GM12872 (cell line): Measurements from ENCODE around the gene CLEC3B.

Source experiments
- TF ChIP-seq, protein P1 (sequence below): IDR thresholded peaks from 3 replicates; pipeline ENCODE4 v1.5.1; 2011; ENCODE audit warnings: low read depth, mild to moderate bottlenecking, low read length, moderate library complexity; ENCODE audit not compliant: insufficient read depth

CLEC3B gene

GRCh38 chr3:45055032-45055410, 28.9 kb downstream of the CLEC3B start:
- TF ChIP-seq, protein P1, sequence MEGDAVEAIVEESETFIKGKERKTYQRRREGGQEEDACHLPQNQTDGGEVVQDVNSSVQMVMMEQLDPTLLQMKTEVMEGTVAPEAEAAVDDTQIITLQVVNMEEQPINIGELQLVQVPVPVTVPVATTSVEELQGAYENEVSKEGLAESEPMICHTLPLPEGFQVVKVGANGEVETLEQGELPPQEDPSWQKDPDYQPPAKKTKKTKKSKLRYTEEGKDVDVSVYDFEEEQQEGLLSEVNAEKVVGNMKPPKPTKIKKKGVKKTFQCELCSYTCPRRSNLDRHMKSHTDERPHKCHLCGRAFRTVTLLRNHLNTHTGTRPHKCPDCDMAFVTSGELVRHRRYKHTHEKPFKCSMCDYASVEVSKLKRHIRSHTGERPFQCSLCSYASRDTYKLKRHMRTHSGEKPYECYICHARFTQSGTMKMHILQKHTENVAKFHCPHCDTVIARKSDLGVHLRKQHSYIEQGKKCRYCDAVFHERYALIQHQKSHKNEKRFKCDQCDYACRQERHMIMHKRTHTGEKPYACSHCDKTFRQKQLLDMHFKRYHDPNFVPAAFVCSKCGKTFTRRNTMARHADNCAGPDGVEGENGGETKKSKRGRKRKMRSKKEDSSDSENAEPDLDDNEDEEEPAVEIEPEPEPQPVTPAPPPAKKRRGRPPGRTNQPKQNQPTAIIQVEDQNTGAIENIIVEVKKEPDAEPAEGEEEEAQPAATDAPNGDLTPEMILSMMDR = no peak

- TF ChIP-seq, protein P1 = peak; percentile 55; the same call in 2 of the 3 replicates
Observed at GRCh38 chr3:45055411-45056143, 29.5 kb downstream of the CLEC3B start.

- TF ChIP-seq, protein P1 = no peak
Observed at GRCh38 chr3:45056608-45057301, 30.7 kb downstream of the CLEC3B start.

- TF ChIP-seq, protein P1 = no peak
Observed at GRCh38 chr3:45057557-45057956, 31.5 kb downstream of the CLEC3B start.

DNA sequence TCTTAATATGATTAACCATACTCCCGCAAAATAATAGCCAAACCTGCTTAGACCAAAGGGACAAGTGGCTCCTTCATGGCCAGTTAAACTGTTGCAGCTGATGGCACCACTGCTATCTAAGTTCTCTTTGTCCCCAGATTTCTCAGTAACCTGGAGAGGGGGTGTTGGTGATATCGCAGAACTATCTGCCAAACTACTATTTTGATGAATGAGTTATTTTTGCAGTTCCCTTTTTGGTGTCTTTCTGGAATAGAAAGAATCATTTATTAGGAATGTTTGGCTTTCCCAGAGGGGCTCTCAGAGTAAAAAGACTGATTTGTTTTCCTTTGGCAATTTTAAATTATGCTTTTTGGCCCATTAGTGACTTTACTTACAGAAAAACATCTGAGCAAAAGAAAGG, 33.0 kb downstream of the CLEC3B start:
- TF ChIP-seq, protein P1 = no peak

GRCh38 chr3:45060165-45060892, 34.2 kb downstream of the CLEC3B start:
- TF ChIP-seq, protein P1 = no peak

GRCh38 chr3:45062697-45063070, 36.6 kb downstream of the CLEC3B start:
- TF ChIP-seq, protein P1 = no peak
